GM19099 (cell line): ENCODE data around the gene PANX1.

ENCODE experiments used
- POLR2A ChIP-seq: IDR thresholded peaks from 3 replicates; pipeline ENCODE4 v1.6.1; 2011; ENCODE audit warnings: low read depth; ENCODE audit not compliant: insufficient read length; ENCODE audit errors: extremely low read depth

Gene PANX1

GRCh38 chr11:94184846-94185245 lies 56.2 kb downstream of the PANX1 start:
- no peak for TF ChIP-seq POLR2A

GRCh38 chr11:94185416-94186084 lies 56.9 kb downstream of the PANX1 start:
- TF ChIP-seq POLR2A = no peak

GRCh38 chr11:94186342-94187203 lies 57.9 kb downstream of the PANX1 start:
- TF ChIP-seq POLR2A = no peak

GRCh38 chr11:94193288-94193687 lies 64.6 kb downstream of the PANX1 start:
- TF ChIP-seq POLR2A = no peak

GRCh38 chr11:94194712-94195111 lies 66.1 kb downstream of the PANX1 start:
- TF ChIP-seq POLR2A = no peak

GRCh38 chr11:94196363-94196762 lies 67.7 kb downstream of the PANX1 start:
- TF ChIP-seq POLR2A = no peak

GRCh38 chr11:94198718-94199117 lies 70.1 kb downstream of the PANX1 start:
- TF ChIP-seq POLR2A = no peak

GRCh38 chr11:94199136-94200130 lies 70.8 kb downstream of the PANX1 start:
- no peak for TF ChIP-seq POLR2A

- TF ChIP-seq POLR2A = no peak
These were observed 72.4 kb downstream of the PANX1 start for GRCh38 chr11:94201004-94201465.

GRCh38 chr11:94203070-94203469 lies 74.4 kb downstream of the PANX1 start:
- no peak for TF ChIP-seq POLR2A

GRCh38 chr11:94211261-94211830 lies 82.7 kb downstream of the PANX1 start:
- TF ChIP-seq POLR2A = no peak

GRCh38 chr11:94212898-94213297 lies 84.3 kb downstream of the PANX1 start:
- TF ChIP-seq POLR2A = no peak

- TF ChIP-seq POLR2A = no peak
These were observed 89.1 kb downstream of the PANX1 start for GRCh38 chr11:94217705-94218104.

- no peak for TF ChIP-seq POLR2A
These were observed 89.7 kb downstream of the PANX1 start for GRCh38 chr11:94218372-94218771.

GRCh38 chr11:94219771-94220170 lies 91.1 kb downstream of the PANX1 start:
- no peak for TF ChIP-seq POLR2A

- TF ChIP-seq POLR2A = no peak
These were observed 95.4 kb downstream of the PANX1 start for GRCh38 chr11:94224078-94224477.
